ENCODE measurements around the gene AMMECR1L. TPM values are rescaled to one million over a fixed set of nuclear protein-coding genes. Genes with fewer than 3 reads are reported as not detected.

AMMECR1L gene
- total and polyA plus RNA-seq, 4 donors: 1.5 to 8.0 (median 6.1) TPM

GRCh38 chr2:127901339-127902056 is 15.7 kb upstream of the AMMECR1L start:
- Histone ChIP-seq H3K27ac (ENCODE audit: low read depth in 1 of 2, low read length in 2 of 2) (no peak overlapping the region), H3K27me3 (ENCODE audit: control insufficient read depth in 4 of 4, insufficient read depth in 4 of 4, low read length in 3 of 4) (no peaks in the 10 kb centered on the region), H3K9me3 (ENCODE audit: control insufficient read depth in 4 of 4, low read length in 3 of 4) (no peaks in the 10 kb centered on the region), H3K9ac (ENCODE audit: low read depth in 1 of 2, low read length in 2 of 2) (no peak overlapping the region), H3K4me3 (ENCODE audit: low read depth in 1 of 3, low read length in 3 of 3) (no peak overlapping the region), H3K4me1 (ENCODE audit: control insufficient read depth in 4 of 4, insufficient read depth in 4 of 4, low read length in 3 of 4) (peaks cover 3 to 11% (median 9%) of the 10 kb centered on the region in 4 donors), H3K36me3 (ENCODE audit: control insufficient read depth in 4 of 4, insufficient read depth in 3 of 4, low read depth in 1 of 4, low read length in 3 of 4) (no peaks in the 10 kb centered on the region)
- DNase-seq (ENCODE audit: low spot score): no peak
- 84% methylated on average over 12 of the region's 12 CpGs for WGBS
- TF ChIP-seq, protein P1, sequence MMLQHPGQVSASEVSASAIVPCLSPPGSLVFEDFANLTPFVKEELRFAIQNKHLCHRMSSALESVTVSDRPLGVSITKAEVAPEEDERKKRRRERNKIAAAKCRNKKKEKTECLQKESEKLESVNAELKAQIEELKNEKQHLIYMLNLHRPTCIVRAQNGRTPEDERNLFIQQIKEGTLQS (IDR thresholded peaks at IDR 0.05): no peak
- TF ChIP-seq GABPA (IDR thresholded peaks at IDR 0.05 in 1 of 2, conservative IDR thresholded peaks at IDR 0.05 in 1 of 2): no peak
- TF ChIP-seq ZBTB33 (IDR thresholded peaks at IDR 0.05): no peak
- no peak for TF ChIP-seq YY1 (IDR thresholded peaks at IDR 0.05)
- no peak for TF ChIP-seq CTCF (IDR thresholded peaks at IDR 0.05; ENCODE audit: low read depth, low read length, missing input control)
- TF ChIP-seq HNF4G (IDR thresholded peaks at IDR 0.05): no peak
- no peak for TF ChIP-seq EGR1 (IDR thresholded peaks at IDR 0.05; ENCODE audit: low read depth in 2 of 2)
- no peak for TF ChIP-seq FOXA1 (IDR thresholded peaks at IDR 0.05)
- TF ChIP-seq HNF4A (conservative IDR thresholded peaks at IDR 0.05): no peak
- TF ChIP-seq TAF1 (conservative IDR thresholded peaks at IDR 0.05): no peak
- TF ChIP-seq JUND (IDR thresholded peaks at IDR 0.05): no peak
- TF ChIP-seq, protein P2, sequence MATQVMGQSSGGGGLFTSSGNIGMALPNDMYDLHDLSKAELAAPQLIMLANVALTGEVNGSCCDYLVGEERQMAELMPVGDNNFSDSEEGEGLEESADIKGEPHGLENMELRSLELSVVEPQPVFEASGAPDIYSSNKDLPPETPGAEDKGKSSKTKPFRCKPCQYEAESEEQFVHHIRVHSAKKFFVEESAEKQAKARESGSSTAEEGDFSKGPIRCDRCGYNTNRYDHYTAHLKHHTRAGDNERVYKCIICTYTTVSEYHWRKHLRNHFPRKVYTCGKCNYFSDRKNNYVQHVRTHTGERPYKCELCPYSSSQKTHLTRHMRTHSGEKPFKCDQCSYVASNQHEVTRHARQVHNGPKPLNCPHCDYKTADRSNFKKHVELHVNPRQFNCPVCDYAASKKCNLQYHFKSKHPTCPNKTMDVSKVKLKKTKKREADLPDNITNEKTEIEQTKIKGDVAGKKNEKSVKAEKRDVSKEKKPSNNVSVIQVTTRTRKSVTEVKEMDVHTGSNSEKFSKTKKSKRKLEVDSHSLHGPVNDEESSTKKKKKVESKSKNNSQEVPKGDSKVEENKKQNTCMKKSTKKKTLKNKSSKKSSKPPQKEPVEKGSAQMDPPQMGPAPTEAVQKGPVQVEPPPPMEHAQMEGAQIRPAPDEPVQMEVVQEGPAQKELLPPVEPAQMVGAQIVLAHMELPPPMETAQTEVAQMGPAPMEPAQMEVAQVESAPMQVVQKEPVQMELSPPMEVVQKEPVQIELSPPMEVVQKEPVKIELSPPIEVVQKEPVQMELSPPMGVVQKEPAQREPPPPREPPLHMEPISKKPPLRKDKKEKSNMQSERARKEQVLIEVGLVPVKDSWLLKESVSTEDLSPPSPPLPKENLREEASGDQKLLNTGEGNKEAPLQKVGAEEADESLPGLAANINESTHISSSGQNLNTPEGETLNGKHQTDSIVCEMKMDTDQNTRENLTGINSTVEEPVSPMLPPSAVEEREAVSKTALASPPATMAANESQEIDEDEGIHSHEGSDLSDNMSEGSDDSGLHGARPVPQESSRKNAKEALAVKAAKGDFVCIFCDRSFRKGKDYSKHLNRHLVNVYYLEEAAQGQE (IDR thresholded peaks at IDR 0.05): no peak
- TF ChIP-seq RAD21 (IDR thresholded peaks at IDR 0.05): no peak
- TF ChIP-seq RXRA (IDR thresholded peaks at IDR 0.05): no peak
- no peak for TF ChIP-seq FOXA2 (IDR thresholded peaks at IDR 0.05)
- no peak for TF ChIP-seq NR2F2 (IDR thresholded peaks at IDR 0.05)
- TF ChIP-seq MAX (IDR thresholded peaks at IDR 0.05): no peak
- TF ChIP-seq SP1 (IDR thresholded peaks at IDR 0.05): no peak

All from liver (tissue), 9 donors.